ENCODE measurements around the gene CADM1. TPM values are rescaled to one million over a fixed set of nuclear protein-coding genes. Genes with fewer than 3 reads are reported as not detected.

Gene CADM1
- total and polyA plus RNA-seq, 4 donors, result 31.7 to 243 (median 77.9) TPM

GRCh38 chr11:115488945-115489344 lies 15.3 kb downstream of the CADM1 start:
- Histone ChIP-seq H3K9ac (ENCODE audit: insufficient read depth in 1 of 2, low read length in 2 of 2) (no peak overlapping the region), H3K4me1 (ENCODE audit: control insufficient read depth in 5 of 5, insufficient read depth in 5 of 5, low read length in 5 of 5) (peaks cover 0 to 9% (median 0%) of the 10 kb centered on the region in 5 donors), H3K9me3 (ENCODE audit: control insufficient read depth in 4 of 4, insufficient read depth in 3 of 4, low read length in 3 of 4) (no peaks in the 10 kb centered on the region), H3K27me3 (ENCODE audit: control insufficient read depth in 3 of 3, insufficient read depth in 3 of 3, low read length in 2 of 3) (no peaks in the 10 kb centered on the region), H3K27ac (ENCODE audit: low read depth in 1 of 2, low read length in 1 of 2) (no peak overlapping the region), H3K4me3 (no peak overlapping the region), H3K36me3 (ENCODE audit: control insufficient read depth in 4 of 4, insufficient read depth in 4 of 4, low read length in 4 of 4) (no peaks in the 10 kb centered on the region)
- whole genome bisulfite sequencing, 2 donors, result 57 to 69% methylated on average over 3 of the region's 3 CpGs
- peak in 1 of 3 donors; percentile 40 for DNase-seq
- TF ChIP-seq CTCF (IDR thresholded peaks at IDR 0.05; ENCODE audit: control extremely low read depth, extremely low read depth), result no peak
- peak; percentile 46 for ATAC-seq (ENCODE audit: insufficient read depth, low FRiP score)

GRCh38 chr11:115481528-115481927 lies 22.7 kb downstream of the CADM1 start:
- no peaks in the 10 kb centered on the region for H3K27me3 ChIP-seq (ENCODE audit: control insufficient read depth in 3 of 3, insufficient read depth in 3 of 3, low read length in 2 of 3)
- no peak for TF ChIP-seq CTCF (IDR thresholded peaks at IDR 0.05; ENCODE audit: control extremely low read depth, extremely low read depth)
- WGBS, 2 donors, result 88 to 93% methylated on average over 2 of the region's 2 CpGs

GRCh38 chr11:115480611-115481010 lies 23.6 kb downstream of the CADM1 start:
- no peak overlapping the region for H3K27ac ChIP-seq (ENCODE audit: low read depth in 1 of 2, low read length in 1 of 2)
- no peak for ATAC-seq (ENCODE audit: insufficient read depth, low FRiP score)
- H3K36me3 ChIP-seq (ENCODE audit: control insufficient read depth in 4 of 4, insufficient read depth in 4 of 4, low read length in 4 of 4), result no peaks in the 10 kb centered on the region
- no peaks in the 10 kb centered on the region for H3K9me3 ChIP-seq (ENCODE audit: control insufficient read depth in 4 of 4, insufficient read depth in 3 of 4, low read length in 3 of 4)
- TF ChIP-seq CTCF (IDR thresholded peaks at IDR 0.05; ENCODE audit: control extremely low read depth, extremely low read depth), result no peak
- no peak overlapping the region for H3K9ac ChIP-seq (ENCODE audit: insufficient read depth in 1 of 2, low read length in 2 of 2)
- WGBS, 2 donors, result 79 to 86% methylated on average over 1 of the region's 1 CpG
- H3K27me3 ChIP-seq (ENCODE audit: control insufficient read depth in 3 of 3, insufficient read depth in 3 of 3, low read length in 2 of 3), result no peaks in the 10 kb centered on the region
- H3K4me1 ChIP-seq (ENCODE audit: control insufficient read depth in 5 of 5, insufficient read depth in 5 of 5, low read length in 5 of 5), result no peaks in the 10 kb centered on the region
- DNase-seq, result no peak
- no peak overlapping the region for H3K4me3 ChIP-seq

More at GRCh38 chr11:115481528-115481927, 22.7 kb downstream of the CADM1 start:
- Histone ChIP-seq H3K9ac (ENCODE audit: insufficient read depth in 1 of 2, low read length in 2 of 2) (no peak overlapping the region), H3K27ac (ENCODE audit: low read depth in 1 of 2, low read length in 1 of 2) (no peak overlapping the region), H3K4me1 (ENCODE audit: control insufficient read depth in 5 of 5, insufficient read depth in 5 of 5, low read length in 5 of 5) (no peaks in the 10 kb centered on the region), H3K4me3 (no peak overlapping the region), H3K9me3 (ENCODE audit: control insufficient read depth in 4 of 4, insufficient read depth in 3 of 4, low read length in 3 of 4) (no peaks in the 10 kb centered on the region), H3K36me3 (ENCODE audit: control insufficient read depth in 4 of 4, insufficient read depth in 4 of 4, low read length in 4 of 4) (no peaks in the 10 kb centered on the region)
- ATAC-seq (ENCODE audit: insufficient read depth, low FRiP score) (no peak), DNase-seq (no peak)

GRCh38 chr11:115477410-115477809 lies 26.8 kb downstream of the CADM1 start:
- H3K27me3 ChIP-seq (ENCODE audit: control insufficient read depth in 3 of 3, insufficient read depth in 3 of 3, low read length in 2 of 3), result no peaks in the 10 kb centered on the region
- H3K27ac ChIP-seq (ENCODE audit: low read depth in 1 of 2, low read length in 1 of 2), result no peak overlapping the region
- DNase-seq (no peak), ATAC-seq (ENCODE audit: insufficient read depth, low FRiP score) (no peak)
- TF ChIP-seq CTCF (IDR thresholded peaks at IDR 0.05; ENCODE audit: control extremely low read depth, extremely low read depth), result no peak
- 53 to 67% methylated on average over 1 of the region's 1 CpG for WGBS, 2 donors
- no peaks in the 10 kb centered on the region for H3K36me3 ChIP-seq (ENCODE audit: control insufficient read depth in 4 of 4, insufficient read depth in 4 of 4, low read length in 4 of 4)
- H3K9me3 ChIP-seq (ENCODE audit: control insufficient read depth in 4 of 4, insufficient read depth in 3 of 4, low read length in 3 of 4), result no peaks in the 10 kb centered on the region
- H3K4me1 ChIP-seq (ENCODE audit: control insufficient read depth in 5 of 5, insufficient read depth in 5 of 5, low read length in 5 of 5), result no peaks in the 10 kb centered on the region
- H3K9ac ChIP-seq (ENCODE audit: insufficient read depth in 1 of 2, low read length in 2 of 2), result no peak overlapping the region
- no peak overlapping the region for H3K4me3 ChIP-seq
